Lower leg skin (tissue), 3 donors: ENCODE data around the gene ADAMTS14.

Experiments used
- POLR2A ChIP-seq, 2 donors: fragments of 450-650 bp; IDR thresholded peaks; one replicate each; pipeline ENCODE4 v1.6.1; 2016 to 2017; ENCODE audit warnings: antibody characterized with exemption in 2 of 2, mild to moderate bottlenecking in 1 of 2, moderate library complexity in 1 of 2
- TF ChIP-seq, protein P1 (sequence below), 3 donors: fragments of 450-650 bp; IDR thresholded peaks; one replicate each; pipeline ENCODE4 v1.5.1; 2016; ENCODE audit warnings: antibody characterized with exemption in 3 of 3, mild to moderate bottlenecking in 3 of 3, moderate library complexity in 2 of 3

DNA sequence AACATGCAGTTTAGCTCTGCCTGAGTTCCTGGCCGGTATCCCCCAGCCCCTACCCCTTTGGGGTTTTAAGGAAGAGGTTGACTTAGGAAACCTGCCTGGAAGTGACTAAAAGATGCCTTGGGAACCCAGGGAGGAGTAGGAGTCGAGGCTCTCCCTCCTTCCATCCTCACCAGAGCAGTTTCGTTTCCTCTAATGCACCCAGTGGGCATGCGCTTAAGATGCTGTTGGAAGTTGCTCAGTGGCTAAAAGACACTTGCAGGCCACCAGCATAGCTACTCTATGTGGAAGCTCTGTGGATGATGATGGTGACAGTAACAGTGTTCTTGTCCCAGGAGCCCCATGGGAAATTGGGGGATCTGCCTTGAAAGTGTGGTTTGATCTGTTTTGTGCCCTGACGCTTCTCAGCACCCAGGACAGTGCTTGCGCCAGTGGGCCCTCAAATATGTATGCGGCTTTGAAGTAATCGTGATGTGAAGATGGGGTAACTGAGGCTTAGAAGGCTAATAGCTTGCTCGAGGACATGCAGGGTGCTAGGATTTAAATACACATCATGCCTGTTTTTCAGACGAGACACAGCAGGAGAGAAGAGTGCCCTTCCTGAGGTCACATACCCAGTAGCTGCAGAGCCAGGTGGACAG is 80.8 kb downstream of the ADAMTS14 start:
- TF ChIP-seq, protein P1, sequence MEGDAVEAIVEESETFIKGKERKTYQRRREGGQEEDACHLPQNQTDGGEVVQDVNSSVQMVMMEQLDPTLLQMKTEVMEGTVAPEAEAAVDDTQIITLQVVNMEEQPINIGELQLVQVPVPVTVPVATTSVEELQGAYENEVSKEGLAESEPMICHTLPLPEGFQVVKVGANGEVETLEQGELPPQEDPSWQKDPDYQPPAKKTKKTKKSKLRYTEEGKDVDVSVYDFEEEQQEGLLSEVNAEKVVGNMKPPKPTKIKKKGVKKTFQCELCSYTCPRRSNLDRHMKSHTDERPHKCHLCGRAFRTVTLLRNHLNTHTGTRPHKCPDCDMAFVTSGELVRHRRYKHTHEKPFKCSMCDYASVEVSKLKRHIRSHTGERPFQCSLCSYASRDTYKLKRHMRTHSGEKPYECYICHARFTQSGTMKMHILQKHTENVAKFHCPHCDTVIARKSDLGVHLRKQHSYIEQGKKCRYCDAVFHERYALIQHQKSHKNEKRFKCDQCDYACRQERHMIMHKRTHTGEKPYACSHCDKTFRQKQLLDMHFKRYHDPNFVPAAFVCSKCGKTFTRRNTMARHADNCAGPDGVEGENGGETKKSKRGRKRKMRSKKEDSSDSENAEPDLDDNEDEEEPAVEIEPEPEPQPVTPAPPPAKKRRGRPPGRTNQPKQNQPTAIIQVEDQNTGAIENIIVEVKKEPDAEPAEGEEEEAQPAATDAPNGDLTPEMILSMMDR (IDR thresholded peaks at IDR 0.05) = no peak
- TF ChIP-seq POLR2A (IDR thresholded peaks at IDR 0.05) = no peak
